HG02840 (cell line): Measurements from ENCODE around the gene ETV7.

Source experiments
- ATAC-seq: cut with Tn5 transposase; IDR thresholded peaks from one replicate; pipeline ENCODE4 v1.9.1; 2021; ENCODE audit warnings: mild to moderate bottlenecking, moderate library complexity, moderate number of reproducible peaks; ENCODE audit not compliant: unreplicated experiment, low FRiP score

ETV7 gene

DNA sequence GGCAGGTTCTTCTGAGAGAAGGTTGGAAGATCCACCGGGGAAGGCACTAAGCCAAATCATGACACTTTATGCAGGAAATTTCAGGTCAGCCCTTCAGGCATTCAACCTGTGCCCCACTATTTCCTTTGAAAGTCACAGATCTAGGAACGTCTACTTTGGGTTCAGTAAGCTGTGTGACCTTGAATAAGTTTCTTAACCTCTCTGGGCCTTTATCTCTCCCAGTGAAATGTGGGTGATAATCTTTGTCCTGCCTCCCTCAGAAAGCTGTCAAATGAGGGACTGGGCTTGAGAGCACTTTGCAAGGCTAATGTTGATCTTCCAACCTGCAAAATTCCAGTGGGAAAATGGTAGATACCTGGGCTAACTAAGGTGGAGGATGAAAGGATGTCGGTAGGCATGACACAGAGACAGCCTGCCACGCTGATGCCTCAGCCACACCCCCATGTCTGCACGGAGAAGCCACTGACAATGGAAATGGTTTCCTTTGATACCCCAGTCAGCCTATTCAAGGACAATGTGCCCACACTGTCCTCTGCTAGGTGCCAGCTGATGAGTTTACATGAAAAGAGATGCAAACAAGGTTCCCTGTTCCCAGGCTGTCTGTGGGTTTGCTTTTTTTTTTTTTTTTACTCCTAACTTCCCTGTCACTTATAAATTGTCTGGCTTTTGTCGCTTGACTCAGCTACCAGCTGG, 60.1 kb downstream of the ETV7 start:
- no peak for ATAC-seq

DNA sequence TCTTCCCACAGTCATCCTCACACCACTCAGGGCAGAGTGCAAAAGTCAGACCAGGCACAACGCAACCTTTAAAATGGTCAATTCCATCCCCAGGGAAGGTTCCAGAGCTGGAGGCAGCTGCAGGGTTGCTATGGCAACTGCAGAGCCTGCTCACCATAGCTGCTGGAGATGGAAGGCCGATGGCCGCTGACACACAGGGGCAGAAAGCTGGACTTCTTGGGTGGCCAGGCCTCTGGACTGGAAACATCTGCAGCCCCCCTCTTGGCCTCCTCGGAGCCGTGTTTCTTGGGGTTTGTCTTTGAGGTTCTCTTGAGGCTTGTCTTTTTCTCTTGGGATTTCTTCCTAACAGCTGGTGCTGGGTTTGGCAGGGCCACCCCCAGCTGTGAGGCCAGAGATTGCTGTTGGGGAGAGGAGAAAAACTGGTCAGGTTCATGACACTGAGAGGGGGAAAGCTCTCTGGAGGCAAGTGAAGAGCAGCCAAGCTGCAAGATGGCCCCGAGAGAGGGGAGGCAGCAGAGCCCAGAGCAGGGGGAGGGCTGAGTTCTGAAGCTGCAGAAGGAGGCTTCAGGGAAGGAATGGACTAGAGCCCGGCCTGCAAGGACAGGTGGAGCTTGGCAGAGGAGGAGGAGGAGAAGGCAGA, 61.0 kb downstream of the ETV7 start:
- ATAC-seq: no peak

DNA sequence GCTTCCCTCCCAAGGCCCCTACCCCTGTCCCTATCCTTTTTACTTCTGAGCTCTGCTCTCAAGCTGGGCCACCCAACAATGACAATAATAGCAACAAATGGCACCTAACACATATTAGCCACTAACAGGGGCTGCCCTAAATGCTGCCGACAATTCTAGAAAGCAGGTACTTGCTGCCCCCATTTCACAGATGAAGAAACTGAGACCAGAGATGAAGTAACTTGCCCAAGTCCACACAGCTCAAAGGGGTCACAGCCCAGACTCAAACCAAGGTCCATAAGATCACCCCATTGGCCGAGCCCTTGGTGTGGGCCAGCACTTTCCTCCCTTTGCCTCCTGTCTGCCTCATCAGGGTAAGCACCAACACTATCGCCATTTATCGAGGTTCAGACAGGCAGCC, 62.8 kb downstream of the ETV7 start:
- no peak for ATAC-seq

DNA sequence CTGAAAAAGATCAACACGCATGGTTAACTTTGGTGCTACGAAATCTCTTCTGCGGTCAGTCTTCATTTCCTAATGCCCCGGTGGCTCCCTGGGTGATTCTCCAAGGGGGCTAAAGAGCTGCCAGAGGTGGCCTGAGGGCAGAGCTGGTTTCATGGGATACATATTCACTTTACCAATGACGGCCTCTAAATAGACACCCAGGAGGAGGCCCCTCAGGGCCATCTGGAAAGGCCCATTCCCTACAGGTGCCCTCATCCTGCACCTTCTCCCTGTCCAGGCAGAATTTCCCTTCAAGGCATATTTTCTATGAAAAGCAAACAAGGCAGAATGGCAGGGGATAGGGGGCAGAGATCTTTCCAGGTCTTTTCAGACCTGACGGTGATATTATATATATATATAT, 63.3 kb downstream of the ETV7 start:
- ATAC-seq: no peak

DNA sequence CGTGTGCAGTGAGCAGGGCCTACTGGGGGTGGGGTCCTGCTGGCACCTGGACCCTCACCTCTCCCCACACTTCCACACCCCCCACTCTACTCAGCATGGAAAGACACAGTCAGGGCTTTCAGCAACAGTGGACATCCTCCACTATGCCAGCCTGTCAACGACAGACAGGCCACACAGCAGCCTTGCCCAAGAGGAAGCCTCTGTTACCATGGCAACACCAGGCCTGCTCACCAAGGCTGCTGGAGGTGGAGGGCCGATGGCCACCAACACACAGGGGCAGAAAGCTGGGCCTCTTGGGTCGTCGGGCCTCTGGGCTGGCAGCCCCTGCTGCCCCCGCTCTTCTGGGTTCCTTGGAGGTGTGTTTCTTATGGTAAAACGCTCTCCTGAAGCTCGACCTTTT, 64.4 kb downstream of the ETV7 start:
- ATAC-seq: no peak

DNA sequence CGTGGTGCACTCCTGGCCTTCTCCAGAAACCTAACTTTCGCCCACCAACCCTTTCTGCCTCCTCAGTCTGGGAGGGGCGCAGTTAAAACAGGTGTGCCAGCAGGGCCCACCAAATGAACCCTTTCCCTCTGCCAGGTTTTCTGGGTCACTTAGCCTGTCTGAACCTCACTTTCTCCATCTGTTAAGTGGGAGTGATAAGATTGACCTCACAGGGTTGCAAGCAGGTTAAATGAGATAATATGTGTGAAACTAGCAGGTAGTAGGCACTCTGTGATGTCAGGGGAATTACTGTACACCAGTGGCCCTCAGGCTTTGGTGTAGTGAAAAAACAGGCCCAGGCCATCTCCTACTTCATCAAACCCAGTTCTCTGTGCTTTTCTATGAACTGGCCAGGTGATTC, 64.9 kb downstream of the ETV7 start:
- no peak for ATAC-seq

DNA sequence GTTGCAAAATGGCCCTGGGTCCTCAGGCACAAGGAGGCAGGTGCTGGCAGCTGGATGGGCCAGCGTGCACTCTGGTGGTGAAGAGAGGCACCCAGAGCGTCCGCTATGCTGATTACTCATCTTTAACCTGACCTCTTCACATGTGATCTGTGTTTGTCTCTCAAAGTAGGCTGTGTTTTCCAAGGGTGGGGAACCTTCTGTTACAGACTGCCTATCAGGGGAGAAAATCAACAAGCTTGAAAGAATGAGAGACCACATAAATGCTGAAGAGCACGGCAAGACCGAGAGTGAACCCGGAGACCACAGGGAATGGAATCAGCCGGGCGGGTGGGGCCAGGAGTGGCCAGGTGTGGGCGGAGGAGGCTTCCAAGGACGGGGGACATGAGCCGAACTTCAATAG, 67.0 kb downstream of the ETV7 start:
- no peak for ATAC-seq

DNA sequence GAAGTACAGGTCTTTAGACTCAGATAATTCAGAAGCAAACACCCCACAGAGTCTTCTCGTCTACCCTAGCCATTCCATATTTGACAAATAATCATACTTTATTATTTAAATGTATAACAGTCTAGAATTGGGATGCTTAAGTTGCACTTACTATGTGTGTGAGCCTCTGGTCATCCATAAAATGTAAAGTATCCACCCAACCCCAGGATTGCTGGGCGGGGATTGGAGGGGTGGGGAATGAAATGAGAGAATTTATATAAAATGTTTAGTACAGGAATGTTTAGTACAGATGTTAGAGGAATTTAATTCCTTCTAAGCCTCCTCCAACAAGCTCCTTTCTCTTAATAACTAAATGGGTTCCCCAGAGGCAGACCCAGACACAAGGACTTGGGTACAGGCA, 67.6 kb downstream of the ETV7 start:
- no peak for ATAC-seq

DNA sequence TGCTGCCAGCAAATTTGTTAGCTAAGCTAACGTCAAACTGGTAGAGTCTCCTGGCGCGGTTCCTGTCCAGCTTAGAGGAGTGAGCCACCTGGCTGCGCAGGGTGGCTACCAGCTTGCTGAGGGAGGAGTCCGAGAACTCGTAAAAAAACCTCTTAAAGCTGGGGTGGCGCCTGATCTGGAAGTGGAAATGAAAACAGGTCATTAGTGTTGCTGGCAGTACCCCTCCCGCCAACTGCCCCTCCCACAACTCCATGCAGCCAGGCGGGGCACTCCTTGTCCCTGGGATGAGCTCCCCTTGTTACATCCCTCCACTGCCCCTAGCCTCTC, 68.1 kb downstream of the ETV7 start:
- ATAC-seq: no peak

DNA sequence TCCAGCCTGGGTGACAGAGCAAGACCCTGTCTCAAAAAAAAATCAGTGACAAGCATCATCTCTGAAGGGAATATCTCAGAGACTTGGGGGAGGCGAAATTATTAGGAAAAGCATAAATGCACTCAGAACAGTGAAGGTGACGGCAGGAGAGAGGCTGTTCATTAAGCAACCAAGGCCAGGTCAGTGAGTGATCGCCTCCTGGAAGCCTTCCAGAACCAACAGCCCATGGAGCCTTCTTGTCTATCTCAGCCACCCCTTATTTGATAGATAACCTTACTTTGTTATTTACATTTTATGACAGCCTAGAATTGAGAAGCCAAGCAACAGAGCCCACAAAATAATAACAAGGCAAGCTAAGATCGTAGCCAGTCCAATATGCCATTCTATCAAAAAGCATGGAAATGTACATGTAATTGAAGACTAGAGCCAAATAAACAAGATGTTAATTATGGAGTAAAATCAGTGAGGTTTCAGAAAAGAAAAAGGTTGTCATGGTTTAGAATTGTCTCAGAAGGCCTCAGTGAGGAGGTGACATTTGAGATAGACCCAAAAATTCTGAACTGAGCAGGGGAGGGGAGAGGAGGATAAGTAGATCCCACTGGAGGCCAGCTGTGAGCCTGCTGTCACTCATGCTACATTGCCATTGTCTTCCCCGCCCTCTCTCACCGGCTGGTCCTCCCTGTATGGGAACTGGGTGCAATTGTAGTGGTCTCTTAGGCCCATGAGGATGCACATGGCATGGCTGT, 68.6 kb downstream of the ETV7 start:
- no peak for ATAC-seq

DNA sequence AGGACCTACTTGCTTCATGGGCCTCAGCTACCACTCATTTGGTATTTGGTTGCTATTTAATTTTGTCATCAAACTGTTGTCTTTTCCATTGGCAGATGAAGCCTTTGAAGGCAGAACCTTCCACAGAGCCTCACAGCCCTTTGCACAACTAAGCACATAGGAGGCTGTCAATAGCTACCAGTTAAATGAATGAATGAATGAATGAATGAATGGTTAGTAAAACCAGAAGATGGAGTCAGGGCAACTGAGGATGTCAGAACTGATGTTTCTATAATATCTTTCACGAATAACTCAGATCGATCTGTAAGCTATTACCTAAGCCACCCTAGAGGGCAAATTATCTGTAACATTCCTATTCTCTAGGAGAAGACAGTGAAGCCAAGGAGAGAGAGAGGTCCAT, 69.8 kb downstream of the ETV7 start:
- no peak for ATAC-seq
